ENCODE measurements around the gene KCNIP4. TPM values are rescaled to one million over a fixed set of nuclear protein-coding genes. Genes with fewer than 3 reads are reported as not detected.

The KCNIP4 gene
- total and polyA plus RNA-seq, 2 of the 8 experiments (the other 6 are each of a cell fraction or from before 2014, with no cell fraction given) = 0.06 TPM; not detected in 1

DNA sequence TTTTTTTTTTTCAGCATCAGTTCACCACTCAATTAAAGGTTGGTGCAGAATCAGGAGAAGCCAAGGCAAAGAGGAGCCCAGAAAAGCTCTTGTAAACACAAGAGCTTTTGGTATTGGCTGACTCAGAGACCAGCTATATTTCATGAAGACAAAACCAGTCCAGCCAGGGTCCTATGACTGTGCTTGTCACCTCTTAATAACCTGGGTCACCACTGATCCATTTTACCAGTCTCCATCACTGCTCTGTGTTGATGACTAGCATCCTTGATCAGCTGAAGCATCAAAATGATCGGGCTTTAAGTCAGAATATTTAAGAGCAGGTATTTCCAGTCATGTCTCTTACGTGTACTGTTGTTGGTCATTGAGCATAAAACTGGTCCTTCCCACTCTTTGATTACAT, 1010.4 kb downstream of the KCNIP4 start:
- Histone ChIP-seq H3K36me3 (ENCODE audit: control insufficient read depth in 2 of 4, insufficient read depth in 4 of 4, low read length in 3 of 4) (no peaks in the 10 kb centered on the region), H4K5ac (ENCODE audit: insufficient read length, low read depth, low read length) (no peak overlapping the region), H2BK20ac (ENCODE audit: low read length) (no peak overlapping the region), H3K23ac (ENCODE audit: insufficient read length) (no peak overlapping the region), H3K56ac (replicated peaks; ENCODE audit: insufficient read length, low read depth, low read length) (no peak overlapping the region), H3K18ac (ENCODE audit: extremely low read depth, low read length) (no peak overlapping the region), H2BK5ac (ENCODE audit: low read depth, low read length) (no peak overlapping the region), H2AK5ac (ENCODE audit: low read depth, low read length) (no peak overlapping the region), H3K9me3 (ENCODE audit: insufficient read depth in 2 of 2, low read depth in 1 of 2, low read length in 1 of 2) (no peaks in the 10 kb centered on the region), H2AFZ (ENCODE audit: low read length) (no peak overlapping the region), H3K4me1 (replicated peaks in 1 of 4; ENCODE audit: control insufficient read depth in 3 of 4, insufficient read depth in 4 of 4, low read length in 3 of 4) (no peaks in the 10 kb centered on the region), H3K23me2 (ENCODE audit: low read depth, low read length) (no peaks in the 10 kb centered on the region), H3K79me1 (ENCODE audit: low read depth, low read length) (no peaks in the 10 kb centered on the region), H2BK15ac (ENCODE audit: low read length) (no peak overlapping the region), H4K20me1 (replicated peaks in 1 of 2; ENCODE audit: control insufficient read depth in 1 of 2, insufficient read depth in 2 of 2, low read length in 2 of 2) (no peaks in the 10 kb centered on the region), H3K27me3 (replicated peaks in 1 of 4; ENCODE audit: control insufficient read depth in 3 of 4, extremely low read depth in 1 of 4, insufficient read depth in 3 of 4, low read length in 3 of 4) (no peaks in the 10 kb centered on the region; a peak in 1 of 7 replicates), H2BK12ac (ENCODE audit: low read depth, low read length) (no peak overlapping the region), H3K14ac (ENCODE audit: insufficient read length) (no peak overlapping the region), H3K27ac (ENCODE audit: low read depth, low read length) (no peak overlapping the region), H2BK120ac (replicated peaks; ENCODE audit: low read depth, low read length) (no peak overlapping the region), H4K8ac (ENCODE audit: extremely low read depth, insufficient read depth, low read length) (no peak overlapping the region), H3K9ac (replicated peaks in 1 of 4; ENCODE audit: extremely low read depth in 1 of 4, low read depth in 3 of 4, low read length in 3 of 4) (no peak overlapping the region), H3K4me3 (ENCODE audit: extremely low read depth in 1 of 4, insufficient read depth in 2 of 4, low read depth in 3 of 4, low read length in 4 of 4) (no peak overlapping the region), H3K79me2 (ENCODE audit: control insufficient read depth in 1 of 2, insufficient read depth in 2 of 2, low read length in 2 of 2) (no peaks in the 10 kb centered on the region), H3K4ac (replicated peaks; ENCODE audit: insufficient read length, low read depth, low read length) (no peak overlapping the region), H4K91ac (replicated peaks; ENCODE audit: insufficient read length, low read length) (no peak overlapping the region), H3K4me2 (ENCODE audit: insufficient read depth in 1 of 2, low read depth in 2 of 2, low read length in 2 of 2) (no peak overlapping the region)
- 94% methylated on average over 2 of the region's 2 CpGs; no CpG with 5 or more reads in 1 of the 2 experiments for WGBS, 2 experiments (ENCODE audit: extremely low coverage in 1 of 2, insufficient coverage in 1 of 2, insufficient read length in 1 of 2, insufficient replicate concordance in 2 of 2, low coverage in 1 of 2, low lambda C conversion rate in 2 of 2, missing lambda C conversion rate in 1 of 2)
- POLR2A ChIA-PET (ENCODE audit: partially characterized antibody) = no interaction called here
- FAIRE-seq (no peak), DNase-seq (ENCODE audit: low read depth in 1 of 2, low spot score in 2 of 2) (no peak)
- CTCF ChIA-PET (ENCODE audit: partially characterized antibody) = interaction anchor here (0.6 to 1.9 kb wide), 2 partner anchors 74 to 165 kb away, joined by 3 to 6 read pairs; no protein-coding TSS in a partner anchor
- no peak for TF ChIP-seq SIX5 (IDR thresholded peaks at IDR 0.05; ENCODE audit: low read depth, low read length)
- TF ChIP-seq TAF7 (optimal IDR thresholded peaks at IDR 0.05; ENCODE audit: borderline replicate concordance, low read depth, low read length) = no peak
- no peak for TF ChIP-seq SP4 (IDR thresholded peaks at IDR 0.05; ENCODE audit: low read length)
- TF ChIP-seq SP2 (IDR thresholded peaks at IDR 0.05; ENCODE audit: low read length) = no peak
- TF ChIP-seq SIN3A (conservative IDR thresholded peaks at IDR 0.05 in 1 of 2, IDR thresholded peaks at IDR 0.05 in 1 of 2; ENCODE audit: low read depth in 1 of 2, low read length in 2 of 2) = no peak
- no peak for TF ChIP-seq JUND (IDR thresholded peaks at IDR 0.05; ENCODE audit: low read length)
- TF ChIP-seq GTF2F1 (IDR thresholded peaks at IDR 0.05; ENCODE audit: borderline replicate concordance, low read depth, low read length) = no peak
- TF ChIP-seq BCL11A (IDR thresholded peaks at IDR 0.05; ENCODE audit: low read depth in 2 of 2, low read length in 2 of 2) = no peak
- TF ChIP-seq EGR1 (IDR thresholded peaks at IDR 0.05; ENCODE audit: borderline replicate concordance, low read depth, low read length) = no peak
- TF ChIP-seq USF2 (IDR thresholded peaks at IDR 0.05; ENCODE audit: low read length) = no peak
- no peak for TF ChIP-seq EZH2 (IDR thresholded peaks at IDR 0.05; ENCODE audit: low read depth, low read length, severe bottlenecking)
- no peak for TF ChIP-seq ASH2L (IDR thresholded peaks at IDR 0.05; ENCODE audit: low read length)
- TF ChIP-seq RAD21 (IDR thresholded peaks at IDR 0.05 in 1 of 2, conservative IDR thresholded peaks at IDR 0.05 in 1 of 2; ENCODE audit: low read depth in 2 of 2, low read length in 2 of 2) = no peak
- no peak for TF ChIP-seq TEAD4 (IDR thresholded peaks at IDR 0.05; ENCODE audit: low read depth, low read length)

All from H1 (cell line).